ENCODE data around the gene PCNX2. TPM values are rescaled to one million over a fixed set of nuclear protein-coding genes. Genes with fewer than 3 reads are reported as not detected.

PCNX2 gene
- total and polyA plus RNA-seq, 11 donors, result 0.27 to 5.3 (median 1.9) TPM

- Histone ChIP-seq H3K36me3 (no peaks in the 10 kb centered on the region), H3K4me3 (no peak overlapping the region), H3K27ac (no peak overlapping the region), H3K4me1 (peaks cover 0 to 5% (median 0%) of the 10 kb centered on the region in 12 donors), H3K27me3 (no peaks in the 10 kb centered on the region), H3K9me3 (peaks cover 0 to 6% (median 0%) of the 10 kb centered on the region in 12 donors)
- no peak for TF ChIP-seq CTCF (IDR thresholded peaks at IDR 0.05)
- TF ChIP-seq POLR2A (IDR thresholded peaks at IDR 0.05), result no peak
- 91 to 99% (median 94%) methylated on average over 2 of the region's 2 CpGs for WGBS, 4 donors
- DNase-seq (no peak), ATAC-seq (no peak)
- intact Hi-C loops (cut with DNase I), result no loop called here
These were observed 229.8 kb downstream of the PCNX2 start for GRCh38 chr1:233065685-233066084.

- DNase-seq, result no peak
- ATAC-seq, result no peak
- Histone ChIP-seq H3K27me3 (no peaks in the 10 kb centered on the region), H3K9me3 (peaks cover 0 to 6% (median 0%) of the 10 kb centered on the region in 12 donors), H3K27ac (no peak overlapping the region), H3K4me3 (no peak overlapping the region), H3K36me3 (no peaks in the 10 kb centered on the region), H3K4me1 (peaks cover 0 to 5% (median 0%) of the 10 kb centered on the region in 12 donors)
- intact Hi-C loops (cut with DNase I), result no loop called here
- WGBS, 4 donors, result 71 to 82% (median 76%) methylated on average over 1 of the region's 1 CpG
- TF ChIP-seq POLR2A (IDR thresholded peaks at IDR 0.05) (no peak), CTCF (IDR thresholded peaks at IDR 0.05) (no peak)
These were observed 230.5 kb downstream of the PCNX2 start for GRCh38 chr1:233064988-233065387.

- Histone ChIP-seq H3K4me1 (peaks cover 0 to 5% (median 0%) of the 10 kb centered on the region in 12 donors), H3K9me3 (peaks cover 0 to 6% (median 0%) of the 10 kb centered on the region in 12 donors), H3K27me3 (no peaks in the 10 kb centered on the region), H3K27ac (no peak overlapping the region), H3K4me3 (no peak overlapping the region), H3K36me3 (no peaks in the 10 kb centered on the region)
- intact Hi-C loops (cut with DNase I), result no loop called here
- DNase-seq (no peak), ATAC-seq (no peak)
- no peak for TF ChIP-seq CTCF (IDR thresholded peaks at IDR 0.05)
- TF ChIP-seq POLR2A (IDR thresholded peaks at IDR 0.05), result no peak
These were observed 232.1 kb downstream of the PCNX2 start for GRCh38 chr1:233063462-233063861.

GRCh38 chr1:233061265-233061664, 234.3 kb downstream of the PCNX2 start:
- WGBS, 4 donors, result 31 to 38% (median 35%) methylated on average over 5 of the region's 5 CpGs
- TF ChIP-seq CTCF (IDR thresholded peaks at IDR 0.05) (no peak), POLR2A (IDR thresholded peaks at IDR 0.05) (no peak)

More at GRCh38 chr1:233061265-233061664, 234.3 kb downstream of the PCNX2 start:
- no peak for DNase-seq
- Histone ChIP-seq H3K9me3 (peaks cover 0 to 6% (median 0%) of the 10 kb centered on the region in 12 donors), H3K4me1 (peaks cover 0 to 5% (median 0%) of the 10 kb centered on the region in 12 donors), H3K4me3 (no peak overlapping the region), H3K36me3 (no peaks in the 10 kb centered on the region), H3K27me3 (no peaks in the 10 kb centered on the region), H3K27ac (no peak overlapping the region)
- intact Hi-C loops (cut with DNase I), result no loop called here
- peak in 1 of 4 donors; percentile 34 for ATAC-seq

Data from heart left ventricle (tissue), 16 donors.